Liver (tissue), 3 donors: ENCODE results near the gene CYFIP1.

ENCODE experiments used
- CTCF ChIP-seq: fragments of 150-350 bp; IDR thresholded peaks from 2 replicates; pipeline ENCODE4 v1.5.1; 2017; ENCODE audit warnings: improper control_type of control experiment, low read depth, low read length; ENCODE audit not compliant: missing input control
- EGR1 ChIP-seq, 2 donors: IDR thresholded peaks; 2 replicates each; pipeline ENCODE4 v1.6.1; 2016 to 2018; ENCODE audit warnings: antibody characterized with exemption in 2 of 2, low read depth in 2 of 2
- FOXA1 ChIP-seq: IDR thresholded peaks from 2 replicates; pipeline ENCODE4 v1.6.1; 2016; ENCODE audit warnings: antibody characterized with exemption
- GABPA ChIP-seq, 2 donors: IDR thresholded peaks in 1 of 2; conservative IDR thresholded peaks in 1 of 2; 2 replicates each; pipeline ENCODE4 v1.6.1; 2016; ENCODE audit warnings: antibody characterized with exemption in 2 of 2, mild to moderate bottlenecking in 1 of 2, moderate library complexity in 1 of 2
- HNF4G ChIP-seq: IDR thresholded peaks from 2 replicates; pipeline ENCODE4 v1.6.1; 2016; ENCODE audit warnings: antibody characterized with exemption
- JUND ChIP-seq, 2 donors: IDR thresholded peaks; 2 replicates each; pipeline ENCODE4 v1.6.1; 2016; ENCODE audit warnings: antibody characterized with exemption in 2 of 2
- MAX ChIP-seq: IDR thresholded peaks from 2 replicates; pipeline ENCODE4 v1.6.1; 2016; ENCODE audit warnings: antibody characterized with exemption
- RAD21 ChIP-seq, 2 donors: IDR thresholded peaks; 2 replicates each; pipeline ENCODE4 v1.6.1; 2016; ENCODE audit warnings: antibody characterized with exemption in 2 of 2, mild to moderate bottlenecking in 2 of 2
- REST ChIP-seq: IDR thresholded peaks from 2 replicates; pipeline ENCODE4 v1.6.1; 2016; ENCODE audit warnings: antibody characterized with exemption, mild to moderate bottlenecking
- SP1 ChIP-seq: IDR thresholded peaks from 2 replicates; pipeline ENCODE4 v1.6.1; 2018; ENCODE audit warnings: antibody characterized with exemption, mild to moderate bottlenecking
- TAF1 ChIP-seq: conservative IDR thresholded peaks from 2 replicates; pipeline ENCODE4 v1.6.1; 2016; ENCODE audit warnings: antibody characterized with exemption, mild to moderate bottlenecking
- YY1 ChIP-seq: IDR thresholded peaks from 2 replicates; pipeline ENCODE4 v1.6.1; 2016; ENCODE audit warnings: antibody characterized with exemption, mild to moderate bottlenecking
- donor health status: healthy.
- donor health status: healthy.

GRCh38 chr15:22925875-22926274 lies 54.3 kb downstream of the CYFIP1 start:
- no peak for TF ChIP-seq FOXA1
- TF ChIP-seq CTCF: no peak
- no peak for TF ChIP-seq TAF1
- TF ChIP-seq REST: no peak
- TF ChIP-seq SP1: no peak
- no peak for TF ChIP-seq RAD21 (IDR thresholded peaks at IDR 0.05)
- no peak for TF ChIP-seq HNF4G
- TF ChIP-seq MAX: no peak
- no peak for TF ChIP-seq JUND (IDR thresholded peaks at IDR 0.05)
- no peak for TF ChIP-seq GABPA (IDR thresholded peaks at IDR 0.05 in 1 of 2, conservative IDR thresholded peaks at IDR 0.05 in 1 of 2)
- no peak for TF ChIP-seq EGR1 (IDR thresholded peaks at IDR 0.05; ENCODE audit: low read depth in 2 of 2)
- no peak for TF ChIP-seq YY1
